Skeletal muscle tissue (tissue), 4 donors: ENCODE data around the gene HOXA10. TPM values are rescaled to one million over a fixed set of nuclear protein-coding genes. Genes with fewer than 3 reads are reported as not detected.

Source experiments
- H3K27ac ChIP-seq: one replicate; pipeline ENCODE4 v1.7.0; 2013; ENCODE audit warnings: mild to moderate bottlenecking, low read depth, low read length, inconsistent platforms
- H3K27me3 ChIP-seq, 3 donors: one replicate each; pipeline ENCODE4 v1.7.0; 2013; ENCODE audit warnings: low read length in 3 of 3; ENCODE audit not compliant: control insufficient read depth in 3 of 3, insufficient read depth in 3 of 3
- H3K36me3 ChIP-seq, 3 donors: one replicate each; pipeline ENCODE4 v1.7.0; 2013; ENCODE audit warnings: low read length in 3 of 3; ENCODE audit not compliant: control insufficient read depth in 3 of 3, insufficient read depth in 3 of 3
- H3K4me1 ChIP-seq, 3 donors: one replicate each; pipeline ENCODE4 v1.7.0; 2013; ENCODE audit warnings: low read length in 3 of 3, mild to moderate bottlenecking in 3 of 3; ENCODE audit not compliant: control insufficient read depth in 3 of 3, insufficient read depth in 3 of 3
- H3K4me3 ChIP-seq, 3 donors: one replicate each; pipeline ENCODE4 v1.7.0; 2013; ENCODE audit warnings: low read length in 3 of 3
- H3K9ac ChIP-seq, 3 donors: one replicate each; pipeline ENCODE4 v1.7.0; 2013; ENCODE audit warnings: low read length in 3 of 3, mild to moderate bottlenecking in 3 of 3, moderate library complexity in 2 of 3, low read depth in 1 of 3
- H3K9me3 ChIP-seq, 3 donors: one replicate each; pipeline ENCODE4 v1.7.0; 2013; ENCODE audit warnings: low read length in 3 of 3; ENCODE audit not compliant: control insufficient read depth in 3 of 3
- total RNA-seq: library from RNA; depleted of rRNA; stranded (reverse); fragments of >200 nt; gene quantifications from one replicate; pipeline ENCODE4 v1.2.3, GENCODE V29; 2014
- donor health status: Osteomylitis.

Gene HOXA10
- total RNA-seq, 1 donor from 2014 or later: 13.6 TPM

- H3K4me1 ChIP-seq: peaks cover 50 to 70% (median 50%) of the 10 kb centered on the region in 3 donors
- H3K9ac ChIP-seq: peak overlapping the region; percentile 89 to 97 (median 93)
- H3K27me3 ChIP-seq: peaks cover 3 to 4% (median 3%) of the 10 kb centered on the region in 3 donors
Observed at GRCh38 chr7:27167916-27168264, 6.2 kb downstream of the HOXA10 start.

GRCh38 chr7:27166531-27167505 is 7.3 kb downstream of the HOXA10 start:
- Histone ChIP-seq H3K36me3 (peaks cover 0 to 6% (median 0%) of the 10 kb centered on the region in 3 donors), H3K27ac (peak overlapping the region; percentile 92), H3K4me3 (peak overlapping the region; percentile 90 to 93 (median 92)), H3K27me3 (peaks cover 3 to 4% (median 3%) of the 10 kb centered on the region in 3 donors), H3K9me3 (no peaks in the 10 kb centered on the region), H3K9ac (peak overlapping the region; percentile 89 to 97 (median 93)), H3K4me1 (peaks cover 41 to 64% (median 42%) of the 10 kb centered on the region in 3 donors)

More at GRCh38 chr7:27167916-27168264, 6.2 kb downstream of the HOXA10 start:
- peak overlapping the region; percentile 92 for H3K27ac ChIP-seq
- H3K4me3 ChIP-seq: peak overlapping the region; percentile 90 to 93 (median 92)
- H3K9me3 ChIP-seq: no peaks in the 10 kb centered on the region
- H3K36me3 ChIP-seq: peaks cover 0 to 6% (median 0%) of the 10 kb centered on the region in 3 donors

- H3K4me3 ChIP-seq: peak overlapping the region; percentile 90 to 93 (median 92)
- peak overlapping the region; percentile 89 to 97 (median 93) for H3K9ac ChIP-seq
- H3K27ac ChIP-seq: peak overlapping the region; percentile 92
- H3K27me3 ChIP-seq: peaks cover 0 to 3% (median 3%) of the 10 kb centered on the region in 3 donors
- H3K36me3 ChIP-seq: peaks cover 0 to 6% (median 0%) of the 10 kb centered on the region in 3 donors
- H3K4me1 ChIP-seq: peaks cover 39 to 61% (median 40%) of the 10 kb centered on the region in 3 donors
- no peaks in the 10 kb centered on the region for H3K9me3 ChIP-seq
Observed at GRCh38 chr7:27165996-27166530, 8.1 kb downstream of the HOXA10 start.

- Histone ChIP-seq H3K36me3 (peaks cover 0 to 6% (median 0%) of the 10 kb centered on the region in 3 donors), H3K27ac (peak within 1 kb of the TSS; percentile 92), H3K4me1 (peaks cover 37 to 65% (median 43%) of the 10 kb centered on the region in 3 donors), H3K9me3 (no peaks in the 10 kb centered on the region), H3K9ac (peak within 1 kb of the TSS; percentile 89 to 97 (median 93)), H3K4me3 (peak within 1 kb of the TSS; percentile 90 to 93 (median 92)), H3K27me3 (peaks cover 0 to 3% (median 3%) of the 10 kb centered on the region in 3 donors)
Observed at GRCh38 chr7:27165089-27165995, 8.8 kb downstream of the HOXA10 start, which contains the start of gene HOXA9. HOXA9 (minus strand) TSS chr7:27165537; CDS start chr7:27165457, 80 bp downstream.

GRCh38 chr7:27164367-27165088 is 9.6 kb downstream of the HOXA10 start:
- peak overlapping the region; percentile 67 to 97 (median 89) for H3K9ac ChIP-seq
- H3K27ac ChIP-seq: peak overlapping the region; percentile 92
- peaks cover 35 to 65% (median 47%) of the 10 kb centered on the region in 3 donors for H3K4me1 ChIP-seq
- peak overlapping the region; percentile 90 to 93 (median 92) for H3K4me3 ChIP-seq
- no peaks in the 10 kb centered on the region for H3K9me3 ChIP-seq
- peaks cover 0 to 3% (median 3%) of the 10 kb centered on the region in 3 donors for H3K27me3 ChIP-seq
- H3K36me3 ChIP-seq: peaks cover 0 to 6% (median 0%) of the 10 kb centered on the region in 3 donors

- peak overlapping the region; percentile 67 to 97 (median 89) for H3K9ac ChIP-seq
- H3K9me3 ChIP-seq: no peaks in the 10 kb centered on the region
- H3K4me3 ChIP-seq: peak overlapping the region; percentile 90 to 93 (median 92)
- H3K36me3 ChIP-seq: peaks cover 0 to 6% (median 0%) of the 10 kb centered on the region in 3 donors
- peaks cover 0 to 3% (median 3%) of the 10 kb centered on the region in 3 donors for H3K27me3 ChIP-seq
- peak overlapping the region; percentile 92 for H3K27ac ChIP-seq
- H3K4me1 ChIP-seq: peaks cover 35 to 61% (median 46%) of the 10 kb centered on the region in 3 donors
Observed at GRCh38 chr7:27164045-27164366, 10.1 kb downstream of the HOXA10 start.

GRCh38 chr7:27163288-27164044 is 10.7 kb downstream of the HOXA10 start:
- Histone ChIP-seq H3K9me3 (no peaks in the 10 kb centered on the region), H3K27me3 (peaks cover 0 to 3% (median 3%) of the 10 kb centered on the region in 3 donors), H3K4me3 (peak overlapping the region; percentile 90 to 93 (median 92)), H3K27ac (peak overlapping the region; percentile 92), H3K36me3 (peaks cover 0 to 6% (median 0%) of the 10 kb centered on the region in 3 donors), H3K4me1 (peaks cover 33 to 55% (median 44%) of the 10 kb centered on the region in 3 donors), H3K9ac (peak overlapping the region; percentile 67 to 97 (median 89))

GRCh38 chr7:27162561-27163287 is 11.4 kb downstream of the HOXA10 start:
- Histone ChIP-seq H3K4me3 (peak overlapping the region in 2 of 3 donors; percentile 42 to 90), H3K27me3 (no peaks in the 10 kb centered on the region), H3K9me3 (no peaks in the 10 kb centered on the region), H3K27ac (no peak overlapping the region), H3K36me3 (peaks cover 0 to 6% (median 0%) of the 10 kb centered on the region in 3 donors), H3K4me1 (peaks cover 25 to 48% (median 40%) of the 10 kb centered on the region in 3 donors), H3K9ac (peak overlapping the region in 1 of 3 donors; percentile 97)
